Measurements from ENCODE around the gene PARD3B. TPM values are rescaled to one million over a fixed set of nuclear protein-coding genes. Genes with fewer than 3 reads are reported as not detected.

The PARD3B gene
- total and polyA plus RNA-seq, 8 donors = 18.5 to 24.6 (median 21.1) TPM

DNA sequence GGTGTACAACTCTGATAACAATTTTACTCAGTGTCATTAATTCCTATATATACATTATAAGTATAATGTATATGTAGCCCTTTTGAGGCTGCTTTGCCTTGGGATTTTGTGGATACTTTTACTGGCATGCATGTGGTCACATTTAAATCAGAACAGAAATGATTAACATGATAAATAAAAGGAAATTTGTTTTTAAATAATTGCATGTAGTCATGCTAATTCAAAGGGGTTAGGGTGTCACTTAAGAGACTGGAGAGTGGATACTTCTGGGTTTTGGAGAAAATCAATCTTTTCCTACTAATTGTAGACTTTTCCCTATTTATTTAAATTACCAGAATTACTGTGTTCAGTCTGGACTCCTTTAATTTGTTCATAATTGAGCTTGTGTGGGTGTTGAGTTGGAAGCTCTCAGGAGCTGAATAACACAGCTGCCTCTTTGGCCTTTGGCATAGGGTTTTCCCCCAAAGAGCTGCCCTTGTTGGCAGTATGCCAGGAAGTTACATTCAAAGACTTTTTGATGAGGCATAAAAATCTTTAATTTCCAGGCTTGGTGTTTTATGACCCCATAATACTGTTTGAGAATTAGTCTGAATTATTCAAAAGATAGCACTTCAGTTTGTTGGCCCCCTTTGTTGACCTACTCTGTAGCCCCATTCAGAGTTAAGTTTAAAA, 652.3 kb downstream of the PARD3B start:
- DNase-seq (peak in 1 of 4 donors; percentile 11), ATAC-seq (no peak)
- Histone ChIP-seq H3K4me1 (no peaks in the 10 kb centered on the region), H3K27me3 (no peaks in the 10 kb centered on the region), H3K36me3 (no peaks in the 10 kb centered on the region), H3K9me3 (no peaks in the 10 kb centered on the region), H3K27ac (no peak overlapping the region), H3K4me3 (no peak overlapping the region)
- TF ChIP-seq, protein P1, sequence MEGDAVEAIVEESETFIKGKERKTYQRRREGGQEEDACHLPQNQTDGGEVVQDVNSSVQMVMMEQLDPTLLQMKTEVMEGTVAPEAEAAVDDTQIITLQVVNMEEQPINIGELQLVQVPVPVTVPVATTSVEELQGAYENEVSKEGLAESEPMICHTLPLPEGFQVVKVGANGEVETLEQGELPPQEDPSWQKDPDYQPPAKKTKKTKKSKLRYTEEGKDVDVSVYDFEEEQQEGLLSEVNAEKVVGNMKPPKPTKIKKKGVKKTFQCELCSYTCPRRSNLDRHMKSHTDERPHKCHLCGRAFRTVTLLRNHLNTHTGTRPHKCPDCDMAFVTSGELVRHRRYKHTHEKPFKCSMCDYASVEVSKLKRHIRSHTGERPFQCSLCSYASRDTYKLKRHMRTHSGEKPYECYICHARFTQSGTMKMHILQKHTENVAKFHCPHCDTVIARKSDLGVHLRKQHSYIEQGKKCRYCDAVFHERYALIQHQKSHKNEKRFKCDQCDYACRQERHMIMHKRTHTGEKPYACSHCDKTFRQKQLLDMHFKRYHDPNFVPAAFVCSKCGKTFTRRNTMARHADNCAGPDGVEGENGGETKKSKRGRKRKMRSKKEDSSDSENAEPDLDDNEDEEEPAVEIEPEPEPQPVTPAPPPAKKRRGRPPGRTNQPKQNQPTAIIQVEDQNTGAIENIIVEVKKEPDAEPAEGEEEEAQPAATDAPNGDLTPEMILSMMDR (IDR thresholded peaks at IDR 0.05) = no peak
- intact Hi-C loops (cut with DNase I) = no loop called here

DNA sequence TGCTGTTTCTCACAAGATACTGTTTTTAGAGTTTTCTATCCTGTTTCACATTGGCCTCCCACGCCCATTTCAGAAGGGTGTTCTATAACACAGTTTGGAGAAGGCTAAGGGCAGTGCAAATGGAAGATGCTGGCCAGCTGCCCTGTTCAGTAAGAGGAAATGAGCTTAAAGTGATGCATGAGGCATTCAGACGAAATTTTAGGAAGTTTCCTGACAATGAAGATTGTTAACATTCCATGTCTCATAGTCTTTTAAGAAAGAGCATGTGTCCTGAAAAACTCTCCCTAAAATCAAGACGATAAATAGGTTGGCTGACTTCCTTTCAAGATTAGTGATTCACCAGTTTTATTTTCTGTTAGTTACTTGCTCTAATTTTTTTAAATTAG, 652.9 kb downstream of the PARD3B start:
- peak in 1 of 4 donors; percentile 16 for DNase-seq
- no peak overlapping the region for H3K4me3 ChIP-seq
- no peaks in the 10 kb centered on the region for H3K4me1 ChIP-seq
- ATAC-seq = peak; percentile 45
- intact Hi-C loops (cut with DNase I) = no loop called here
- TF ChIP-seq, protein P1 (IDR thresholded peaks at IDR 0.05) = no peak
- H3K9me3 ChIP-seq = no peaks in the 10 kb centered on the region
- H3K36me3 ChIP-seq = no peaks in the 10 kb centered on the region
- H3K27ac ChIP-seq = no peak overlapping the region
- H3K27me3 ChIP-seq = no peaks in the 10 kb centered on the region

DNA sequence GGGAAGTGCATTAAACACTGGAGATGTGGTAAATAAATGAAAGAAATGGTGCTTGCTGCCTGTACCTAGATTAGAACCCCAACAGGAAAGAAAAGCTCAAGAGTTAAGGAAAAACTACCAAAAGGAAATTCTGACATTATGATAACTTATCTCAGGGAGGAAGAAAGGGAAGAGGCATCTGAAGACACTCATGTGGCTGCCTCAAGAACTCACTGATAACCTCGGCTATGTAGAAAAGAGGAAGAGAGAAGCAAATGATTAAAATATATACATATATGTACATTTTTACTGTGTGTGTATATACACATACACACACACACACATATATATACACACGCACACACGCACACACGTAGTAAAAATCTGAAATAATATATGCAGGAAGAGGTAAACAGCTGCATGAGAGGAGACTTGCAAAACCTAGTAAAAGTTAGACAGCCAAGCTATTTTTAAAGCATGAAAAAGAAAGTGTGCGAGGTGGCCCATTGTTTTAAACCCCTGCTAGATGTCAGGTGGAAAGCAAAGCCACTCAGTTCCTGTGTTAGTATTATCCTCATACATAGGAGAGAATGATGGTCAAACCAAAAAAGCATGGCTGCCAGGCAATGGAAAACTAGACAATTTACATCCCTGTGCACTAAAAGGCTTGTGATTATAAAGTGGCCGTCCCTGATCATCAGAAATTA, 654.0 kb downstream of the PARD3B start:
- TF ChIP-seq, protein P1 (IDR thresholded peaks at IDR 0.05) = no peak
- Histone ChIP-seq H3K27me3 (no peaks in the 10 kb centered on the region), H3K9me3 (no peaks in the 10 kb centered on the region), H3K4me3 (no peak overlapping the region), H3K27ac (no peak overlapping the region), H3K4me1 (no peaks in the 10 kb centered on the region), H3K36me3 (no peaks in the 10 kb centered on the region)
- intact Hi-C loops (cut with DNase I) = no loop called here
- DNase-seq (no peak), ATAC-seq (no peak)

DNA sequence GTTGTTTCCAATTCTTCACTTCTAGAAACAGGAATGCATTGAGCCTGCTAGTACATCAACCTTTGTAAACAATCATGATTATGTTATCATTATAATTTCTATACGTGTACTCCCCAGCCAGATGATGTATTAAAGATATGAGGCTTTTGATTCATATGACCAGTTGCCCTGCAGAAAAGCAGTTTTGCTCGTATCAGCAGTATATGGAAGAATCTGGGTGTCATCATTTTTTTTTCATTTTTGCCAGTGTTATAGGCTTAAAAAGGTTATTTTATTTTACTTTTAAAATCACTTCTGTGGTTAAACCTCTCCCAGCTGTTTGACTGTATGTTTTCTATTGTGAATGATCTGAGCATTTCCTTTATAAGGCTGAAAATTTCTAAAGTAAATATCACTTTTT, 665.2 kb downstream of the PARD3B start:
- DNase-seq = no peak
- TF ChIP-seq, protein P1 (IDR thresholded peaks at IDR 0.05) = no peak
- no peak overlapping the region for H3K27ac ChIP-seq
- no peaks in the 10 kb centered on the region for H3K9me3 ChIP-seq
- no peak overlapping the region for H3K4me3 ChIP-seq
- ATAC-seq = no peak
- no peaks in the 10 kb centered on the region for H3K36me3 ChIP-seq
- no peaks in the 10 kb centered on the region for H3K27me3 ChIP-seq
- H3K4me1 ChIP-seq = no peaks in the 10 kb centered on the region
- intact Hi-C loops (cut with DNase I) = no loop called here

DNA sequence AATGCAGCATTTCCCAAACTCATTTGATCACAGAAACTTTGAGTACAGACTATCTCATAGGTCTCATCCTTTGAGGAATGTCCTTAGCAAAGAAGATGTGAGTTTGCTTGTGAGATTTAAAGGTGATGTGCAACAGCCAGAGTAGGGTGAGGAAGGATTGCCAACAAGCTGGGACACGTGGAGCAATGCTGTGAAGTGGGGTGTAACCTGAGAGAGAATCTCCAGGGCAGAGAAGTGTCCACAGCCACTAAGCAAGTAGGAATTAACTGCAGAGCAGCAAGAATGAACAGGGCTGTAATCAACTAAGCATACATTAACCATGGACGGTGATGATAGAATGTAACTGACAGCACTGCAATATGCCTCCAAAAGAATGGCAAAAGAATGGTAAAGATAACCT, 667.1 kb downstream of the PARD3B start:
- Histone ChIP-seq H3K27ac (no peak overlapping the region), H3K4me1 (no peaks in the 10 kb centered on the region), H3K9me3 (no peaks in the 10 kb centered on the region), H3K4me3 (no peak overlapping the region), H3K27me3 (no peaks in the 10 kb centered on the region), H3K36me3 (no peaks in the 10 kb centered on the region)
- intact Hi-C loops (cut with DNase I) = no loop called here
- ATAC-seq (no peak), DNase-seq (no peak)
- TF ChIP-seq, protein P1 (IDR thresholded peaks at IDR 0.05) = no peak
